Endothelial cell of umbilical vein (primary cell): ENCODE data around the gene SORCS1. TPM values are rescaled to one million over a fixed set of nuclear protein-coding genes. Genes with fewer than 3 reads are reported as not detected.

Source experiments
- BruUV-seq: library from RNA; stranded (reverse); fragments of 400-500 nt; replicated peaks from 2 replicates; lab custom pipeline; 2021; lab: Mats Ljungman, UMichigan
- CTCF ChIA-PET: fragments of 300-600, 350-600 bp; sonication (Branson Sonifier 250); formaldehyde crosslinking; loops from one replicate; lab custom pipeline; 2021; ENCODE audit warnings: antibody characterized with exemption, inconsistent platforms; lab: Charles Lee
- POLR2A ChIA-PET: fragments of 300-600, 350-600 bp; sonication (Branson Sonifier 250); formaldehyde crosslinking; loops from one replicate; lab custom pipeline; 2021; ENCODE audit warnings: antibody characterized with exemption, inconsistent platforms; lab: Charles Lee
- DNase-seq: peaks from one replicate; pipeline ENCODE4 v3.0.0-alpha.2; 2011; ENCODE audit warnings: low read depth, low spot score
- FAIRE-seq: peaks from 2 replicates; lab custom pipeline; 2011; peaks lifted over from hg19 to GRCh38; lab: Jason Lieb, UNC
- H2AFZ ChIP-seq: 2 replicates; pipeline ENCODE4 v1.6.0; 2012; ENCODE audit warnings: low read depth, low read length, control low read depth, inconsistent platforms
- H3K27ac ChIP-seq: 2 replicates; pipeline ENCODE4 v1.5.1; 2011; ENCODE audit warnings: low read depth, mild to moderate bottlenecking, control low read depth, low read length, moderate library complexity; ENCODE audit not compliant: insufficient read depth
- H3K27me3 ChIP-seq, 2 experiments: 2 replicates each; pipeline versions ENCODE4 v1.6.0 to v1.6.1; 2011; ENCODE audit warnings: low read length in 2 of 2, mixed read lengths in 1 of 2; ENCODE audit not compliant: control insufficient read depth in 2 of 2, insufficient read depth in 2 of 2
- H3K36me3 ChIP-seq, 2 experiments: 2 replicates in 1 of 2; 3 replicates in 1 of 2; pipeline ENCODE4 v1.5.1; 2011; ENCODE audit warnings: low read length in 2 of 2, mild to moderate bottlenecking in 1 of 2, moderate library complexity in 1 of 2; ENCODE audit not compliant: control insufficient read depth in 2 of 2, insufficient read depth in 2 of 2; ENCODE audit errors: extremely low read depth in 1 of 2
- H3K4me1 ChIP-seq: 3 replicates; pipeline ENCODE4 v1.5.1; 2011; ENCODE audit warnings: mild to moderate bottlenecking, low read length; ENCODE audit not compliant: control insufficient read depth, insufficient read depth; ENCODE audit errors: extremely low read depth
- H3K4me2 ChIP-seq: 2 replicates; pipeline ENCODE4 v1.6.1; 2011; ENCODE audit warnings: low read length, control low read depth, mixed read lengths; ENCODE audit not compliant: insufficient read depth
- H3K4me3 ChIP-seq, 3 experiments: fragments of 200-600 bp in 1 of 3; sonication (generic), shearing (Covaris generic) in 1 of 3; replicated peaks in 1 of 3; 2 replicates each; pipeline ENCODE4 v1.5.1; 2011 to 2016; ENCODE audit warnings: control low read depth in 3 of 3, low read length in 3 of 3, mild to moderate bottlenecking in 2 of 3, inconsistent platforms in 1 of 3, low read depth in 1 of 3, moderate library complexity in 1 of 3; ENCODE audit not compliant: insufficient read depth in 1 of 3
- H3K79me2 ChIP-seq: 2 replicates; pipeline ENCODE4 v1.6.0; 2012; ENCODE audit warnings: low read length, inconsistent platforms; ENCODE audit not compliant: control insufficient read depth, insufficient read depth
- H3K9ac ChIP-seq: replicated peaks from 2 replicates; pipeline ENCODE3; 2011; ENCODE audit warnings: low read length, control low read depth; ENCODE audit not compliant: insufficient read depth; ENCODE audit errors: extremely low read depth
- H3K9me1 ChIP-seq: replicated peaks from 3 replicates; pipeline ENCODE4 v1.6.0; 2011; ENCODE audit warnings: mild to moderate bottlenecking, low read length; ENCODE audit not compliant: control insufficient read depth, insufficient read depth; ENCODE audit errors: extremely low read depth
- H3K9me3 ChIP-seq: replicated peaks from 2 replicates; pipeline ENCODE4 v1.5.1; 2012; ENCODE audit warnings: low read length, inconsistent platforms; ENCODE audit not compliant: control insufficient read depth, insufficient read depth
- H4K20me1 ChIP-seq: replicated peaks from 2 replicates; pipeline ENCODE3; 2011; ENCODE audit warnings: mild to moderate bottlenecking, low read length; ENCODE audit not compliant: control insufficient read depth, insufficient read depth; ENCODE audit errors: extremely low read depth
- EZH2 ChIP-seq: IDR thresholded peaks from 2 replicates; pipeline ENCODE4 v1.6.1; 2012; ENCODE audit warnings: borderline replicate concordance, low read depth, mild to moderate bottlenecking, moderate library complexity, low read length, inconsistent platforms; ENCODE audit not compliant: severe bottlenecking
- GATA2 ChIP-seq: IDR thresholded peaks from 2 replicates; pipeline ENCODE4 v1.7.0; 2011; ENCODE audit warnings: low read depth, mild to moderate bottlenecking, moderate library complexity, mixed read lengths, low read length; ENCODE audit not compliant: insufficient read length, insufficient read depth
- JUN ChIP-seq: IDR thresholded peaks from 2 replicates; pipeline ENCODE4 v1.6.1; 2011; ENCODE audit warnings: borderline replicate concordance, low read depth; ENCODE audit not compliant: insufficient read length, insufficient read depth
- MYC ChIP-seq: IDR thresholded peaks from one replicate; pipeline ENCODE4 v1.6.1; 2011; ENCODE audit warnings: mild to moderate bottlenecking, low read depth, low read length
- POLR2A ChIP-seq: IDR thresholded peaks from 2 replicates; pipeline ENCODE4 v1.6.1; 2012; ENCODE audit warnings: low read depth, mild to moderate bottlenecking, control low read depth, low read length
- POLR2AphosphoS5 ChIP-seq: IDR thresholded peaks from 2 replicates; pipeline ENCODE4 v1.6.1; 2012; ENCODE audit warnings: low read depth, mild to moderate bottlenecking, control low read depth, low read length, moderate library complexity; ENCODE audit not compliant: insufficient read depth
- dilution Hi-C: fragments of 300-500 bp; cut with MboI; formaldehyde crosslinking; loops from one replicate; pipeline ENCODE4 v1.15.0; 2019; ENCODE audit warnings: low sequenced_read_pairs; ENCODE audit not compliant: extremely low pct_ligation_motif_present
- intact Hi-C: fragments of 100-400 bp; cut with micrococcal nuclease; formaldehyde crosslinking; loops from one replicate; pipeline ENCODE4 v1.10.0; 2022
- polyA plus RNA-seq, 4 experiments: library from polyadenylated mRNA; depleted of rRNA in 3 of 4; stranded (reverse) in 3 of 4; unstranded in 1 of 4; fragments of >200 nt; gene quantifications; 2 replicates each; pipeline versions ENCODE4 v1.2.1 to v1.2.3, GENCODE V29; 2011 to 2012; ENCODE audit warnings: missing spikeins in 1 of 4
- total RNA-seq: library from RNA; stranded (reverse); gene quantifications from 2 replicates; pipeline ENCODE4 v1.2.3, GENCODE V29; 2021
- TF ChIP-seq, protein P1 (sequence below): IDR thresholded peaks from 2 replicates; pipeline ENCODE4 v1.6.1; 2011; ENCODE audit not compliant: insufficient read depth, insufficient read length
- TF ChIP-seq, protein P2 (sequence below), 2 donors: IDR thresholded peaks; 1 replicate in 1 of 2; 2 replicates in 1 of 2; pipeline ENCODE4 v1.5.1; 2011; ENCODE audit warnings: low read length in 2 of 2, mild to moderate bottlenecking in 2 of 2, moderate library complexity in 2 of 2, control low read depth in 1 of 2, inconsistent platforms in 1 of 2, low read depth in 1 of 2; ENCODE audit not compliant: insufficient read depth in 1 of 2; ENCODE audit errors: extremely low read depth in 1 of 2

SORCS1 gene
- total and polyA plus RNA-seq, 2 donors (not counting 3 experiments of a cell fraction or from before 2014, with no cell fraction given), result not detected

DNA sequence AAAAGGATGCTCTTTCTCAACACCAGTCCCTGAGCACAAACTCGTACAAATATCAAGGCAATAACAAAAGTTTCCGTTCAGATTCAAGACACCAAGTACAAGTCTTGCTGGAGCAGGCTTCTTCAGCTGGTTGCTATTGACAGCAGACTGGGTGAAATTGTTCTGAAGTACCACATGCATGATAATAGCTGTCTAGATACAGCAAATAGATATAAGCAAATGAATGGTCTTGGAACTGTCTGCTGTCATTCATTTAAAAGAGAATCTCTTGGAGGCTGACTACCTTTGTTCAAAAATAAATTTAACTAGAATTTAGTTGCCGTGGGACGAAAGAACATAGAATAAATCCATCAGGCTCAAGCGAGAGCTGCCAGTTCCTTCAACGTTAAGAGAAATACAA lies 35.5 kb downstream of the SORCS1 start:
- DNase-seq (no peak), FAIRE-seq (no peak)
- Histone ChIP-seq H3K79me2 (no peaks in the 10 kb centered on the region), H3K4me2 (no peak overlapping the region), H4K20me1 (no peaks in the 10 kb centered on the region), H3K27me3 (no peaks in the 10 kb centered on the region), H3K9me1 (no peaks in the 10 kb centered on the region), H2AFZ (no peak overlapping the region), H3K9me3 (peaks cover 12% of the 10 kb centered on the region), H3K9ac (no peak overlapping the region), H3K36me3 (no peaks in the 10 kb centered on the region), H3K4me1 (no peaks in the 10 kb centered on the region), H3K4me3 (no peak overlapping the region), H3K27ac (no peak overlapping the region)
- TF ChIP-seq POLR2AphosphoS5, result no peak
- TF ChIP-seq GATA2, result no peak
- TF ChIP-seq MYC, result no peak
- TF ChIP-seq, protein P1, sequence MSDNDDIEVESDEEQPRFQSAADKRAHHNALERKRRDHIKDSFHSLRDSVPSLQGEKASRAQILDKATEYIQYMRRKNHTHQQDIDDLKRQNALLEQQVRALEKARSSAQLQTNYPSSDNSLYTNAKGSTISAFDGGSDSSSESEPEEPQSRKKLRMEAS, result no peak
- TF ChIP-seq POLR2A, result no peak
- intact Hi-C loops, result no loop called here
- dilution Hi-C loops, result no loop called here
- BruUV-seq, result no TSS peak
- POLR2A ChIA-PET, result no interaction called here
- CTCF ChIA-PET, result no interaction called here

DNA sequence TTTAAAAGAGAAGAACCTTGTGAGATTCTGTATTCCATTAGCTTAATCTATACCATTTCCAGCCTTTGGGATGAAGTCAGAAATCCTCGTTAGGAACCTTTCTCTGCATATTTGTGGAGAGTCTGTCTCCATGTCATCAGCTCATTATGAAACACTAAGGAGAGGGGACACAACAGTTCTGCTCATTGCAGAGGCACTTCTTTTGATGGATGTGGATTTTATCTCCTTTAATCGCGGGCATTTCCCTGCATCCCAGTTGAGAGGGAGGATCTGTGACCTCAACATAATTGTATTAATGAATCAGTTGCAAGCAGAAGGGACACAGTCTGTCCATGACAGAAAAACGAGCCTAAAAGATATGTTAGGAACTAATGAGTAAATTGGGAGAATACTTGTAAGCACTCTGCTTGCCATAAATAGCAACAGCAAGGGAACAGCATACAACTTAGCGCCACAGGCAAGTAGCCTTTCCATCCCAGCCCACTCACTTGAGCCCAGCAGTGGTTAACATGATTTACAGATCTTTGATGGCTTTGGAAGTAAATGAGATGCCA lies 37.9 kb downstream of the SORCS1 start:
- DNase-seq, result no peak
- H3K4me1 ChIP-seq, result no peaks in the 10 kb centered on the region
- H3K9me1 ChIP-seq, result no peaks in the 10 kb centered on the region
- FAIRE-seq, result no peak
- H3K27me3 ChIP-seq, result no peaks in the 10 kb centered on the region
- intact Hi-C loops, result no loop called here
- no peak overlapping the region for H3K27ac ChIP-seq
- no peak overlapping the region for H3K4me3 ChIP-seq
- no peaks in the 10 kb centered on the region for H3K36me3 ChIP-seq
- no peak overlapping the region for H2AFZ ChIP-seq
- no peak overlapping the region for H3K9ac ChIP-seq
- dilution Hi-C loops, result no loop called here
- POLR2A ChIA-PET, result no interaction called here
- no TSS peak for BruUV-seq
- H3K79me2 ChIP-seq, result no peaks in the 10 kb centered on the region
- H3K9me3 ChIP-seq, result peaks cover 13% of the 10 kb centered on the region
- CTCF ChIA-PET, result no interaction called here
- H3K4me2 ChIP-seq, result no peak overlapping the region
- H4K20me1 ChIP-seq, result no peaks in the 10 kb centered on the region
- TF ChIP-seq, protein P2, sequence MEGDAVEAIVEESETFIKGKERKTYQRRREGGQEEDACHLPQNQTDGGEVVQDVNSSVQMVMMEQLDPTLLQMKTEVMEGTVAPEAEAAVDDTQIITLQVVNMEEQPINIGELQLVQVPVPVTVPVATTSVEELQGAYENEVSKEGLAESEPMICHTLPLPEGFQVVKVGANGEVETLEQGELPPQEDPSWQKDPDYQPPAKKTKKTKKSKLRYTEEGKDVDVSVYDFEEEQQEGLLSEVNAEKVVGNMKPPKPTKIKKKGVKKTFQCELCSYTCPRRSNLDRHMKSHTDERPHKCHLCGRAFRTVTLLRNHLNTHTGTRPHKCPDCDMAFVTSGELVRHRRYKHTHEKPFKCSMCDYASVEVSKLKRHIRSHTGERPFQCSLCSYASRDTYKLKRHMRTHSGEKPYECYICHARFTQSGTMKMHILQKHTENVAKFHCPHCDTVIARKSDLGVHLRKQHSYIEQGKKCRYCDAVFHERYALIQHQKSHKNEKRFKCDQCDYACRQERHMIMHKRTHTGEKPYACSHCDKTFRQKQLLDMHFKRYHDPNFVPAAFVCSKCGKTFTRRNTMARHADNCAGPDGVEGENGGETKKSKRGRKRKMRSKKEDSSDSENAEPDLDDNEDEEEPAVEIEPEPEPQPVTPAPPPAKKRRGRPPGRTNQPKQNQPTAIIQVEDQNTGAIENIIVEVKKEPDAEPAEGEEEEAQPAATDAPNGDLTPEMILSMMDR (IDR thresholded peaks at IDR 0.05; ENCODE audit: extremely low read depth in 1 of 2, insufficient read depth in 1 of 2, low read depth in 1 of 2, low read length in 2 of 2), result no peak
- TF ChIP-seq POLR2A, result no peak
- no peak for TF ChIP-seq JUN
- TF ChIP-seq EZH2, result no peak
- TF ChIP-seq MYC, result no peak
- TF ChIP-seq, protein P1, result no peak
